Measurements from ENCODE around the gene TCEA2.

DNA sequence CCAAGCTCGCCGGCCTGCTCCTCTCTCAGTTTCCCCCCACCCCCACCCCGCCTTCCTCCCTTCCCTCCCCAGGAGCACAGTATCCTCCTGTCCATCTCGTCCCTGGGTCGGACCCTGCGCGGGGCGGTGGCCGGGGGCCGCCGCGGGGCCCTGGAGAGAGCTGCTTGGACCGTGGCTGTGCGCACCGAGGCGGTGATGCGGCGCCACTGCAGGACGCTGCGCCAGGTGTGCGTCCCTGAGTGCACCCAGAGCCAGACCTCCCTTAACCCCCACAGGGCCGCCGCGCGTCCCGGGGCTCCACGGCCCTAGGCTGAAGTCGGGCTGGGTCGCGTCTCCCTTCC lies 24.8 kb upstream of the TCEA2 start:
- no peak for TF ChIP-seq POLR2A (IDR thresholded peaks at IDR 0.05)
- TF ChIP-seq, protein P1, sequence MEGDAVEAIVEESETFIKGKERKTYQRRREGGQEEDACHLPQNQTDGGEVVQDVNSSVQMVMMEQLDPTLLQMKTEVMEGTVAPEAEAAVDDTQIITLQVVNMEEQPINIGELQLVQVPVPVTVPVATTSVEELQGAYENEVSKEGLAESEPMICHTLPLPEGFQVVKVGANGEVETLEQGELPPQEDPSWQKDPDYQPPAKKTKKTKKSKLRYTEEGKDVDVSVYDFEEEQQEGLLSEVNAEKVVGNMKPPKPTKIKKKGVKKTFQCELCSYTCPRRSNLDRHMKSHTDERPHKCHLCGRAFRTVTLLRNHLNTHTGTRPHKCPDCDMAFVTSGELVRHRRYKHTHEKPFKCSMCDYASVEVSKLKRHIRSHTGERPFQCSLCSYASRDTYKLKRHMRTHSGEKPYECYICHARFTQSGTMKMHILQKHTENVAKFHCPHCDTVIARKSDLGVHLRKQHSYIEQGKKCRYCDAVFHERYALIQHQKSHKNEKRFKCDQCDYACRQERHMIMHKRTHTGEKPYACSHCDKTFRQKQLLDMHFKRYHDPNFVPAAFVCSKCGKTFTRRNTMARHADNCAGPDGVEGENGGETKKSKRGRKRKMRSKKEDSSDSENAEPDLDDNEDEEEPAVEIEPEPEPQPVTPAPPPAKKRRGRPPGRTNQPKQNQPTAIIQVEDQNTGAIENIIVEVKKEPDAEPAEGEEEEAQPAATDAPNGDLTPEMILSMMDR (IDR thresholded peaks at IDR 0.05): no peak
